GM12873 (cell line): ENCODE measurements around the gene LIMK2.

Experiments
- CTCF ChIP-seq: IDR thresholded peaks from 2 replicates; pipeline ENCODE4 v1.5.1; 2012; ENCODE audit warnings: low read depth, mild to moderate bottlenecking, moderate library complexity, low read length, control low read depth; ENCODE audit not compliant: insufficient read depth; ENCODE audit errors: missing control alignments

LIMK2 gene

GRCh38 chr22:31323578-31324550 lies 111.8 kb downstream of the LIMK2 start:
- no peak for TF ChIP-seq CTCF

GRCh38 chr22:31326877-31327276 lies 114.8 kb downstream of the LIMK2 start:
- TF ChIP-seq CTCF = no peak

- TF ChIP-seq CTCF = no peak
Observed at GRCh38 chr22:31327806-31328543, 115.9 kb downstream of the LIMK2 start.

- TF ChIP-seq CTCF = no peak
Observed at GRCh38 chr22:31328544-31328960, 116.5 kb downstream of the LIMK2 start.

- TF ChIP-seq CTCF = no peak
Observed at GRCh38 chr22:31329029-31329428, 116.9 kb downstream of the LIMK2 start.
